BJ (cell line): ENCODE measurements around the gene TNP2. TPM values are rescaled to one million over a fixed set of nuclear protein-coding genes. Genes with fewer than 3 reads are reported as not detected.

Experiments used
- CTCF ChIA-PET: fragments of 350-600 bp; formaldehyde crosslinking; extraction: SDS; loops from one replicate; lab custom pipeline; 2021; ENCODE audit warnings: antibody characterized with exemption, inconsistent platforms; lab: Yijun Ruan, JAX
- POLR2A ChIA-PET: fragments of 300-600 bp; sonication (Branson Sonifier 250); formaldehyde crosslinking; extraction: SDS; loops from one replicate; lab custom pipeline; 2021; ENCODE audit warnings: antibody characterized with exemption; lab: Charles Lee
- DNase-seq: peaks from one replicate; pipeline ENCODE4 v3.0.0-alpha.2; 2011; ENCODE audit warnings: low read depth
- H3K27me3 ChIP-seq: 2 replicates; pipeline ENCODE4 v1.6.0; 2011; ENCODE audit warnings: low read length; ENCODE audit not compliant: control insufficient read depth, insufficient read depth
- H3K36me3 ChIP-seq: 2 replicates; pipeline ENCODE4 v1.5.1; 2011; ENCODE audit warnings: low read length; ENCODE audit not compliant: control insufficient read depth, insufficient read depth
- H3K4me3 ChIP-seq: 2 replicates; pipeline ENCODE4 v1.5.1; 2011; ENCODE audit warnings: low read depth, mild to moderate bottlenecking, control low read depth, low read length
- CTCF ChIP-seq: IDR thresholded peaks from 2 replicates; pipeline ENCODE4 v1.5.1; 2011; ENCODE audit warnings: low read depth, mild to moderate bottlenecking, control low read depth, inconsistent platforms, low read length, moderate library complexity; ENCODE audit not compliant: insufficient read depth
- polyA plus RNA-seq: library from polyadenylated mRNA; depleted of rRNA; stranded (reverse); fragments of >200 nt; gene quantifications from 2 replicates; pipeline ENCODE4 v1.2.3, GENCODE V29; 2011

TNP2 gene
- polyA plus RNA-seq, 1 experiment, result not detected

DNA sequence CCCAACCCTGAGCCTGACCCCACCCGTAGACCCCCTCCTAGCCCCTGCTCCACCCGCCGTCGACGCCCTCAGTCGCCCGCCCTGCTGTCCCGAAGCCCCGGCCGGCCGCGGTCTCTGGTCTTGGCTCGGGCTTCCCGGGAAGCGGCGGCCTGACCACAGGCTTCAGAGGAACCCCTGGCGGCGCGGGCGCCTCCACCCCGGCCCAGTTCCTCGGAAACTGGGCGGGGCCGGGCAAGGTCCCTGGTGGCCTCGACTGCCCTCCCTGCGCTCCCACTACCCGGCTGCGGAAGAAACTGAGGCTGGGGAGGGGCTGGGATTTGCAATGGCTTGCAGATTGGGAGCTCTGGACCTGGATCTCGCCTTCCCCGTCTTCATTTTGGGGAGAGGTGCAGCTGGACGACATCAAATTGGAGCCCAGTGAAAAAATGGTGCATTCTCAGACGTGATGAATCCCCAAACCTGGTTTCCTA is 12.4 kb downstream of the TNP2 start:
- no peak for DNase-seq
- 0 out of 2 replicates have a peak, but pooled peaks have one; percentile 1 for TF ChIP-seq CTCF
- peak overlapping the region; percentile 72 for H3K4me3 ChIP-seq
- ChIA-PET POLR2A (interaction anchor here (0.5 to 1.0 kb wide), 6 partner anchors 100 to 331 kb away, joined by 3 to 9 read pairs (median 3); no protein-coding TSS in a partner anchor), CTCF (interaction anchor here (0.5 to 13.2 kb wide), 58 partner anchors 10 to 391 kb away, joined by 3 to 209 read pairs (median 4); partner anchors contain the start of gene TNP2)
- H3K36me3 ChIP-seq, result peaks cover 3% of the 10 kb centered on the region
- no peaks in the 10 kb centered on the region for H3K27me3 ChIP-seq

- ChIA-PET CTCF (interaction anchor here (0.5 to 13.2 kb wide), 65 partner anchors 10 to 391 kb away, joined by 3 to 209 read pairs (median 4); partner anchors contain the start of genes PRM3 and TNP2), POLR2A (interaction anchor here (0.5 to 0.7 kb wide), 8 partner anchors 100 to 368 kb away, joined by 3 to 9 read pairs (median 3); no protein-coding TSS in a partner anchor)
- no peaks in the 10 kb centered on the region for H3K27me3 ChIP-seq
- no peak for DNase-seq
- H3K36me3 ChIP-seq, result peaks cover 3% of the 10 kb centered on the region
- peak within 1 kb of the TSS; percentile 72 for H3K4me3 ChIP-seq
- TF ChIP-seq CTCF, result peak; percentile 26; the same call in 1 of the 2 replicates
These were observed 13.1 kb downstream of the TNP2 start, which contains the start of gene SOCS1 for GRCh38 chr16:11255737-11256660. TSS of gene SOCS1 (minus strand) at chr16:11256204. CDS start at chr16:11255478, 726 bp downstream.

- ChIA-PET CTCF (interaction anchor here (0.6 to 13.2 kb wide), 33 partner anchors 9 to 307 kb away, joined by 3 to 209 read pairs (median 6); partner anchors contain the start of gene PRM3), POLR2A (interaction anchor here (0.5 to 0.7 kb wide), 3 partner anchors 291 to 368 kb away, joined by 3 to 5 read pairs (median 5); no protein-coding TSS in a partner anchor)
- no peaks in the 10 kb centered on the region for H3K27me3 ChIP-seq
- TF ChIP-seq CTCF, result no peak
- peaks cover 3% of the 10 kb centered on the region for H3K36me3 ChIP-seq
- DNase-seq, result no peak
- peak overlapping the region; percentile 57 for H3K4me3 ChIP-seq
These were observed 14.0 kb downstream of the TNP2 start for GRCh38 chr16:11254913-11255736.

DNA sequence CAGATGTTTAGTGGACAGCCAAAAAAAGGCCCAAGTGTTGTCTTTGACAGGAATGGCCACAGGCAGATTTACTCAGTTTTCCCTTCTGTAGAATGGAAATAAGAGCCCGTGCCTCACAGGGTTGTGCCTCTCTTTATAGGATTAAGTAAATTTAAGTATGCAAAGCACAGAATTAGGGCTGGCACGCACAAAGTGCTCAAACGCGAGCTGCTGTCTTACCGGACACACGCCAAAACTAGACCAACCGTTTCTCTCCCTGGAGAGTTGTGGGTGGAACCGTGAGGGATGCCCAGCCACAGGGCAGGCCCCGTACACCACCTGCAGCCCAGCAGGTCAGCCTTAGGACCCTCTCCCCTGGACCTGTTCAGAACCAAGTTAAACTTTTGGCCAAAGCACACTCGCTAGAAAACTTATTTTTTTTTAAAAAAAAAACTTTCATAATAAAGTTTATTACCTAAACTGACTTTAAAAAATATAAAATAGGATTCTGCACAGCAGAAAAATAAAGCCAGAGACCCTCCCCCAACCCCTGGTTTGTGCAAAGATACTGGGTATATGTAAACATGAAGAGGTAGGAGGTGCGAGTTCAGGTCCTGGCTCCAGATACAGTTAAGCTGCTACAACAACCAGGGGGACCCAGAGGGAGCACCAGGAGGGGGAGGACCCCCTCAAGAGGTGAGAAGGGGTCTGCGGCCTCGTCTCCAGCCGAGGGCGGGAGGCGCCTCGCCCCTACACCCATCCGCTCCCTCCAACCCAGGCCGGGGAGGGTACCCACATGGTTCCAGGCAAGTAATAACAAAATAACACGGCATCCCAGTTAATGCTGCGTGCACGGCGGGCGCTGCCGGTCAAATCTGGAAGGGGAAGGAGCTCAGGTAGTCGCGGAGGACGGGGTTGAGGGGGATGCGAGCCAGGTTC is 14.9 kb downstream of the TNP2 start:
- Histone ChIP-seq H3K4me3 (peak overlapping the region; percentile 57), H3K27me3 (no peaks in the 10 kb centered on the region), H3K36me3 (peaks cover 3% of the 10 kb centered on the region)
- POLR2A ChIA-PET, result interaction anchor here (0.6 kb wide), 1 partner anchor 295 kb away, joined by 5 read pairs; no protein-coding TSS in a partner anchor
- TF ChIP-seq CTCF, result no peak
- CTCF ChIA-PET, result interaction anchor here (0.6 to 13.2 kb wide), 20 partner anchors 8 to 306 kb away, joined by 3 to 209 read pairs (median 4); partner anchors contain the start of gene PRM3
- DNase-seq, result no peak
